Measurements from ENCODE around the gene C19orf73. TPM values are rescaled to one million over a fixed set of nuclear protein-coding genes. Genes with fewer than 3 reads are reported as not detected.
A peak's percentile ranks its signal among the peaks of the same experiment; 100 is the strongest.

C19orf73 gene
- total RNA-seq, 1 donor from 2014 or later = 1.4 TPM

GRCh38 chr19:49154279-49154678 is 35.3 kb upstream of the C19orf73 start:
- Histone ChIP-seq H3K27ac (no peak overlapping the region), H3K9me3 (no peaks in the 10 kb centered on the region), H3K36me3 (no peaks in the 10 kb centered on the region), H3K27me3 (ENCODE audit: low read depth) (no peaks in the 10 kb centered on the region), H3K4me3 (no peak overlapping the region), H3K4me1 (peaks cover 41% of the 10 kb centered on the region)
- intact Hi-C loops (cut with DNase I) = no loop called here
- ATAC-seq (no peak), DNase-seq (no peak)
- no peak for TF ChIP-seq CTCF (IDR thresholded peaks at IDR 0.05)

GRCh38 chr19:49153167-49153809 is 34.3 kb upstream of the C19orf73 start:
- Histone ChIP-seq H3K9me3 (no peaks in the 10 kb centered on the region), H3K4me3 (no peak overlapping the region), H3K27ac (no peak overlapping the region), H3K4me1 (peaks cover 41% of the 10 kb centered on the region), H3K27me3 (ENCODE audit: low read depth) (no peaks in the 10 kb centered on the region), H3K36me3 (no peaks in the 10 kb centered on the region)
- DNase-seq (no peak), ATAC-seq (no peak)
- no peak for TF ChIP-seq CTCF (IDR thresholded peaks at IDR 0.05)
- intact Hi-C loops (cut with DNase I) = no loop called here

- no peaks in the 10 kb centered on the region for H3K27me3 ChIP-seq (ENCODE audit: low read depth)
- no peaks in the 10 kb centered on the region for H3K9me3 ChIP-seq
- no peak overlapping the region for H3K27ac ChIP-seq
- H3K4me1 ChIP-seq = peaks cover 43% of the 10 kb centered on the region
- intact Hi-C loops (cut with DNase I) = no loop called here
- H3K4me3 ChIP-seq = peak overlapping the region; percentile 6
- ATAC-seq (no peak), DNase-seq (no peak)
- no peak for TF ChIP-seq CTCF (IDR thresholded peaks at IDR 0.05)
- no peaks in the 10 kb centered on the region for H3K36me3 ChIP-seq
Observed at GRCh38 chr19:49152119-49152550, 33.2 kb upstream of the C19orf73 start.

GRCh38 chr19:49151267-49152118 is 32.5 kb upstream of the C19orf73 start:
- no peaks in the 10 kb centered on the region for H3K9me3 ChIP-seq
- H3K27me3 ChIP-seq (ENCODE audit: low read depth) = no peaks in the 10 kb centered on the region
- H3K4me1 ChIP-seq = peaks cover 45% of the 10 kb centered on the region
- no peak for TF ChIP-seq CTCF (IDR thresholded peaks at IDR 0.05)
- intact Hi-C loops (cut with DNase I) = no loop called here
- no peaks in the 10 kb centered on the region for H3K36me3 ChIP-seq
- peak; percentile 57 to 71 for ATAC-seq
- DNase-seq = peak; percentile 88
- peak overlapping the region; percentile 90 for H3K4me3 ChIP-seq
- no peak overlapping the region for H3K27ac ChIP-seq

GRCh38 chr19:49150944-49151243 is 32.0 kb upstream of the C19orf73 start:
- Histone ChIP-seq H3K4me3 (peak overlapping the region; percentile 90), H3K4me1 (peaks cover 51% of the 10 kb centered on the region), H3K27ac (peak overlapping the region; percentile 81), H3K27me3 (ENCODE audit: low read depth) (no peaks in the 10 kb centered on the region), H3K9me3 (no peaks in the 10 kb centered on the region), H3K36me3 (no peaks in the 10 kb centered on the region)
- TF ChIP-seq CTCF (IDR thresholded peaks at IDR 0.05) = no peak
- intact Hi-C loops (cut with DNase I) = no loop called here
- ATAC-seq (no peak), DNase-seq (no peak)
